Neuronal stem cell (in vitro differentiated cells): ENCODE results near the gene NKPD1.
A peak's percentile ranks its signal among the peaks of the same experiment; 100 is the strongest.

Experiments
- DNase-seq: peaks from one replicate; pipeline ENCODE4 v3.0.0-alpha.2; 2013; ENCODE audit warnings: low spot score
- H2AFZ ChIP-seq: one replicate; pipeline ENCODE4 v1.6.1; 2013; ENCODE audit warnings: mild to moderate bottlenecking, low read length, inconsistent platforms
- H2AK5ac ChIP-seq: 2 replicates; pipeline ENCODE4 v1.6.1; 2013; ENCODE audit warnings: low read depth, mild to moderate bottlenecking, inconsistent platforms, low read length, moderate library complexity, mixed read lengths
- H2BK120ac ChIP-seq: 2 replicates; pipeline ENCODE4 v1.6.1; 2013; ENCODE audit warnings: low read depth, mild to moderate bottlenecking, inconsistent platforms, low read length, moderate library complexity, mixed read lengths
- H2BK12ac ChIP-seq: one replicate; pipeline ENCODE4 v1.6.1; 2013; ENCODE audit warnings: low read length, inconsistent platforms
- H2BK15ac ChIP-seq: 2 replicates; pipeline ENCODE4 v1.6.1; 2013; ENCODE audit warnings: mild to moderate bottlenecking, low read length, inconsistent platforms, mixed read lengths
- H2BK5ac ChIP-seq: one replicate; pipeline ENCODE4 v1.6.1; 2013; ENCODE audit warnings: inconsistent platforms, mild to moderate bottlenecking, low read length, moderate library complexity
- H3K14ac ChIP-seq: one replicate; pipeline ENCODE4 v1.6.1; 2013; ENCODE audit warnings: low read length, inconsistent platforms
- H3K18ac ChIP-seq: 2 replicates; pipeline ENCODE4 v1.6.1; 2013; ENCODE audit warnings: low read length, inconsistent platforms
- H3K23ac ChIP-seq: 2 replicates; pipeline ENCODE4 v1.6.1; 2013; ENCODE audit warnings: low read depth, mild to moderate bottlenecking, mixed read lengths, low read length, inconsistent platforms; ENCODE audit not compliant: poor library complexity
- H3K27ac ChIP-seq: replicated peaks from 3 replicates; pipeline ENCODE4 v1.5.1; 2013; ENCODE audit warnings: low read length, inconsistent platforms
- H3K27me3 ChIP-seq, 3 experiments: 2 replicates each; pipeline ENCODE4 v1.6.1; 2013; ENCODE audit warnings: low read length in 3 of 3, mild to moderate bottlenecking in 2 of 3, inconsistent platforms in 1 of 3, low read depth in 1 of 3, mixed read lengths in 1 of 3, moderate library complexity in 1 of 3; ENCODE audit not compliant: control insufficient read depth in 3 of 3, insufficient read depth in 3 of 3
- H3K36me3 ChIP-seq, 2 donors: replicated peaks in 1 of 2; 2 replicates each; pipeline ENCODE4 v1.6.1; 2013; ENCODE audit warnings: low read length in 2 of 2; ENCODE audit not compliant: control insufficient read depth in 2 of 2, insufficient read depth in 2 of 2
- H3K4ac ChIP-seq: 2 replicates; pipeline ENCODE4 v1.6.1; 2013; ENCODE audit warnings: inconsistent platforms, mild to moderate bottlenecking, low read length, moderate library complexity
- H3K4me1 ChIP-seq, 2 donors: 1 replicate in 1 of 2; 2 replicates in 1 of 2; pipeline ENCODE4 v1.6.1; 2013; ENCODE audit warnings: low read length in 2 of 2, low read depth in 1 of 2; ENCODE audit not compliant: control insufficient read depth in 2 of 2, insufficient read depth in 1 of 2
- H3K4me2 ChIP-seq: one replicate; pipeline ENCODE4 v1.6.1; 2013; ENCODE audit warnings: mild to moderate bottlenecking, low read length, inconsistent platforms; ENCODE audit not compliant: insufficient read depth, poor library complexity, severe bottlenecking
- H3K4me3 ChIP-seq, 2 donors: 2 replicates each; pipeline ENCODE4 v1.5.1; 2013; ENCODE audit warnings: low read length in 2 of 2, mild to moderate bottlenecking in 2 of 2, inconsistent platforms in 1 of 2, moderate library complexity in 1 of 2
- H3K79me1 ChIP-seq: one replicate; pipeline ENCODE4 v1.6.1; 2013; ENCODE audit warnings: low read depth, mild to moderate bottlenecking, inconsistent platforms, low read length, moderate library complexity
- H3K9ac ChIP-seq: one replicate; pipeline ENCODE4 v1.6.1; 2013; ENCODE audit warnings: mild to moderate bottlenecking, low read depth, low read length, inconsistent platforms; ENCODE audit not compliant: poor library complexity
- H3K9me3 ChIP-seq, 2 donors: replicated peaks in 1 of 2; 2 replicates each; pipeline versions ENCODE3 to v1.6.1; 2013; ENCODE audit warnings: low read length in 2 of 2, mild to moderate bottlenecking in 2 of 2, inconsistent platforms in 1 of 2, low read depth in 1 of 2, mixed read lengths in 1 of 2, moderate library complexity in 1 of 2; ENCODE audit not compliant: control insufficient read depth in 2 of 2, insufficient read depth in 1 of 2
- H4K8ac ChIP-seq: one replicate; pipeline ENCODE4 v1.6.1; 2013; ENCODE audit warnings: low read depth, mild to moderate bottlenecking, inconsistent platforms, low read length, moderate library complexity
- H4K91ac ChIP-seq: one replicate; pipeline ENCODE4 v1.6.1; 2013; ENCODE audit warnings: low read length, low read depth, mild to moderate bottlenecking, inconsistent platforms; ENCODE audit not compliant: poor library complexity
- WGBS, 2 donors: extraction: QIAGEN DNeasy Blood & Tissue Kit; methylation state at CpG; one replicate each; pipeline ENCODE4 v1.1.7; 2013; ENCODE audit warnings: missing lambda C conversion rate in 2 of 2, mixed read lengths in 1 of 2; ENCODE audit not compliant: insufficient read length in 2 of 2, insufficient replicate concordance in 1 of 2; ENCODE audit errors: extremely low coverage in 2 of 2; 5-methylcytosine and 5-hydroxymethylcytosine counted together

NKPD1 gene

DNA sequence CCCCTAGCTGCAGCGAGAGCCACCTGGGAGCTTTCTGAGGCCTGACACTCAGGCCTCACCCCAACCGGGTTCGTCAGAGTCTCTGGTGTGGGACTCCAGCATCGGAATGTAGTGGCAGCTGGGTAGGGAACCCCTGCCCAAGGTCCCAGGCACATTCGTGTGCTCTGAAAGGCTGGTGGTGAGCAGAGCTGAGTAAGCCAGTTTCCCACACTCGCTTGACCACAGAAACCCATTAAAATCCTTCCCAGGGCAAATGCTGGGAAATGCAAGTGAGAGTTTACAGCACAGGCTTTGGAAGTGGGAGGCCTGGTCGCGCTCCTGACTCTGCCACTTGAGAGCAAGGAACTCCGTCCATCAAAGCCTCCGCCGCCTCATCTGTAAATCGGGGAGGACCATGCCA lies 13.0 kb upstream of the NKPD1 start:
- no peak overlapping the region for H2AK5ac ChIP-seq
- no peak overlapping the region for H3K4me3 ChIP-seq
- H3K36me3 ChIP-seq: no peaks in the 10 kb centered on the region
- peaks cover 6% of the 10 kb centered on the region for H3K79me1 ChIP-seq
- H3K14ac ChIP-seq: no peak overlapping the region
- no peak overlapping the region for H2BK5ac ChIP-seq
- no peak for DNase-seq
- no peak overlapping the region for H4K8ac ChIP-seq
- H3K4ac ChIP-seq: no peak overlapping the region
- H2AFZ ChIP-seq: no peak overlapping the region
- no peak overlapping the region for H2BK120ac ChIP-seq
- H2BK12ac ChIP-seq: no peak overlapping the region
- no peak overlapping the region for H3K18ac ChIP-seq
- peaks cover 6 to 10% of the 10 kb centered on the region in 2 donors for H3K4me1 ChIP-seq
- H3K4me2 ChIP-seq: no peak overlapping the region
- H2BK15ac ChIP-seq: no peak overlapping the region
- H4K91ac ChIP-seq: no peak overlapping the region
- H3K9ac ChIP-seq: no peak overlapping the region
- H3K9me3 ChIP-seq: no peaks in the 10 kb centered on the region
- H3K23ac ChIP-seq: no peak overlapping the region
- WGBS, 2 donors: no CpG with 5 or more reads among the region's 12 CpGs
- no peak overlapping the region for H3K27ac ChIP-seq
- H3K27me3 ChIP-seq: no peaks in the 10 kb centered on the region

DNA sequence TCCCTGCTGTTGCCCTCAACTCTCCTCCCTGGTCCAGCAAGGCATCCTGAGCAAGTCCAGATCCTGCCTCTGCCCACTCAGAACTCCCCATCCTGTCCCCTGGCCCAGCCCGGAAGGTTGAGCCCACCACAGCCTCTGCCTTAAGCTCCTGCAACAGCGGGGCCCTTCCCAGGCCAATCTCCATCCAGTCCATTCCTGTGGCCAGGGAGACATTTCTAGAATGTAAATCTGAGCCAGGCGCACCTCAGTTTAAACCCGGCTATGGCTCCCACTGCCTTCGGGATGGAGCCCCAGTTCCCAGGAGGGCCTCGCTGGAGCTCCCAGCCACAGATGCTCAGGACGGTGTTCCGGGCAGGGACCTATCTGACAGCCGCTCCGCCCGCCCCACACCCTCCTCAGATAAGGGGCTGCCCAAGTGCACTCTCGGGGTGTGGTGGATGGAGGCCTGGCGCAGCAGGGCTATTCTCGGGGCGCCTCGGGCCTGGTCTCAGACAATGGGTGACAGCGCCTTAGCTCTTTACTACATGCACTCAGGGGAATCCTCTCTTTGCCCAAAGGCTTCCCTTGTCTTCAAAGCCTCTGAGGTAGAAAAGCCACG lies 11.9 kb upstream of the NKPD1 start:
- Histone ChIP-seq H3K9me3 (no peaks in the 10 kb centered on the region), H3K4ac (no peak overlapping the region), H3K4me2 (no peak overlapping the region), H3K27me3 (no peaks in the 10 kb centered on the region), H2BK12ac (no peak overlapping the region), H3K4me1 (peaks cover 6 to 10% of the 10 kb centered on the region in 2 donors), H3K23ac (peak overlapping the region; percentile 43), H3K14ac (peak overlapping the region; percentile 21), H3K36me3 (no peaks in the 10 kb centered on the region), H3K79me1 (peaks cover 6% of the 10 kb centered on the region), H4K91ac (no peak overlapping the region), H2BK120ac (no peak overlapping the region), H2BK15ac (no peak overlapping the region), H2BK5ac (no peak overlapping the region), H4K8ac (no peak overlapping the region), H3K27ac (no peak overlapping the region), H2AFZ (no peak overlapping the region), H3K4me3 (no peak overlapping the region), H2AK5ac (no peak overlapping the region), H3K9ac (no peak overlapping the region), H3K18ac (no peak overlapping the region)
- DNase-seq: no peak
- WGBS, 2 donors: no CpG with 5 or more reads among the region's 18 CpGs

DNA sequence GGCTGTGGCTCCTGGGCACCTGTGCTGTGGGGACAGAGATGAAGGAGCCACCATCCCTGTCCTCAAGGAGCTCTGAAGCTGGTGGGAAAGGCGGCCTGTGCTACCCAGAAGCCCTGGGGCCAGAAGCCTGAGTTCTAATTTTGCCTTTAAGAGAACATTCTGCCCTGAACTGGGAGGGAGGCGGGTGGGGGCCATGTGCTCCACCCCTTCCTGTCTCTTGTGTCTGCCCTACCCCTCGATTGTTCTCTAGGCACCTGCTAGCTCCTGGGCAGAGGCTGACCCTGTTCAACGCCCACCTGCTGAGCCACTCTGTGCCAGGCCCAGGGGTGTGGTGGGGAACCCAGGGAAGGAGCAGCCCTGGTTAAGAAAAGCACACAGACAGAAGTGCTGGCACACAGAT lies 11.4 kb upstream of the NKPD1 start:
- WGBS, 2 donors: no CpG with 5 or more reads among the region's 4 CpGs

DNA sequence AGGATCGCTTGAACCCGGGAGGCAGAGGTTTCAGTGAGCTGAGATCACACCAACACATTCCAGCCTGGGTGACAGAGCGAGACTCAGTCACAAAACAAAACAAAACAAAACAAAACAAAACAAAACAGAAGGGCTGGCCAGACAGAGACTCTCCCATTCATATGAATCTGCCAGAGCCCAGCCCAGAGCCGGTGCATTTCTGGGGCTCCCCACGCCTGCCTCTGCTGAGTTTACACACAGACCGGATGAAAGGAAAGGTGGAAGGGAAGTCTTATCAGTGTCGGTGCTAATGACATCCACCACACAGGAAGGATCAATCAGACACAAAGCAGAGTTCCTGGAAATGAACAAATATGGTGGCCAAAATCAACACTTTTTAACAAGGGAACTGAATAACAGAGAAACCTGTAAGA lies 10.4 kb upstream of the NKPD1 start:
- peaks cover 5% of the 10 kb centered on the region for H3K79me1 ChIP-seq
- no peak overlapping the region for H3K18ac ChIP-seq
- H3K4me3 ChIP-seq: no peak overlapping the region
- H3K14ac ChIP-seq: no peak overlapping the region
- H3K27me3 ChIP-seq: no peaks in the 10 kb centered on the region
- no peak overlapping the region for H3K27ac ChIP-seq
- H3K23ac ChIP-seq: no peak overlapping the region
- no peak overlapping the region for H2BK12ac ChIP-seq
- no peak overlapping the region for H2BK5ac ChIP-seq
- WGBS, 2 donors: no CpG with 5 or more reads among the region's 7 CpGs
- H3K36me3 ChIP-seq: no peaks in the 10 kb centered on the region
- H3K4ac ChIP-seq: no peak overlapping the region
- H2BK120ac ChIP-seq: no peak overlapping the region
- DNase-seq: no peak
- no peak overlapping the region for H4K91ac ChIP-seq
- H3K9me3 ChIP-seq: no peaks in the 10 kb centered on the region
- H4K8ac ChIP-seq: no peak overlapping the region
- H2BK15ac ChIP-seq: no peak overlapping the region
- no peak overlapping the region for H2AFZ ChIP-seq
- H2AK5ac ChIP-seq: no peak overlapping the region
- peaks cover 6 to 14% of the 10 kb centered on the region in 2 donors for H3K4me1 ChIP-seq
- H3K9ac ChIP-seq: no peak overlapping the region
- no peak overlapping the region for H3K4me2 ChIP-seq

More for the DNA sequence above, 11.4 kb upstream of the NKPD1 start:
- Histone ChIP-seq H3K9me3 (no peaks in the 10 kb centered on the region), H2AK5ac (no peak overlapping the region), H2BK15ac (no peak overlapping the region), H2AFZ (no peak overlapping the region), H3K4me1 (peaks cover 6 to 10% of the 10 kb centered on the region in 2 donors), H3K4me2 (no peak overlapping the region), H3K79me1 (peaks cover 6% of the 10 kb centered on the region), H4K8ac (no peak overlapping the region), H3K23ac (no peak overlapping the region), H3K14ac (no peak overlapping the region), H3K27ac (no peak overlapping the region), H3K4ac (no peak overlapping the region), H3K27me3 (no peaks in the 10 kb centered on the region), H3K18ac (no peak overlapping the region), H3K4me3 (no peak overlapping the region), H3K9ac (no peak overlapping the region), H3K36me3 (no peaks in the 10 kb centered on the region), H2BK12ac (no peak overlapping the region), H2BK5ac (no peak overlapping the region), H4K91ac (no peak overlapping the region), H2BK120ac (no peak overlapping the region)
- DNase-seq: no peak
